Smooth muscle cell of the brain vasculature (primary cell): Measurements from ENCODE around the gene CMIP.

Source experiments
- DNase-seq: peaks from one replicate; pipeline ENCODE4 v3.0.0-alpha.2; 2012; ENCODE audit warnings: low read depth, low spot score

The CMIP gene

DNA sequence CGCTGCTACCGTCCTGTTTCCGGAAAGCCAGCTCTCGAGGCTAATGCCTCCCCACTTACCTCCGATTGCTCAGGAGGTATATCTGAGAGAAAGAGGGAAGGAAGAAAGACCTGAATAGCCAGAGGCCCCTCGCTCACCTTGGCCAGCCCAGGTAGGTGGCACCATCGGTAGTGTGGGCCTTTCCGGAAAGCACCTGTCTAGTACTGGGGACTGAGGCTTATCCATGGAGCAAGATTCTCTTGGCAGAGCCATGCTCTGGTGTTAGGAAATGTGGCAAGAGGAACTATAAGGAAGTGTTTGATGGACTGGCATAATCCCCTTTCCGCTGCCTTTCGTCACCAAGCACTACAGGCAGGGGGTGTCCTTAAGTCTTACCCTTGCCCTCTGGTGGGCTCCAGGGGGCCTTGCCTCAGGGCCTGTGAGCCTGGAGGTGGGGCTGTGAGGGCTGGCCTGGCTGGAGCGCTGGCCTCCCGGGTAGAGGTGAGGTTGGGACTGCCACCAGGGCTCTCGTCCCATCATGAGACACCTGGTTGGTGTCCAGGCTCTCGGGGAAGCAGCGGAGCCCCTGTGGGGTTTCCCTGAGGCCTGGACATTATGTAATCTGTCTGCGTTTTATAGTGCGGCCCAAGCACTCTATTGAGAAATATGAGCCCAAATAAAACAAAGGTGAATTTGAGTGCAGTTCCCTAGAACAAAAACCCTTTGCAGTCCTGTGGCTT lies 2.9 kb downstream of the CMIP start:
- DNase-seq, result no peak

DNA sequence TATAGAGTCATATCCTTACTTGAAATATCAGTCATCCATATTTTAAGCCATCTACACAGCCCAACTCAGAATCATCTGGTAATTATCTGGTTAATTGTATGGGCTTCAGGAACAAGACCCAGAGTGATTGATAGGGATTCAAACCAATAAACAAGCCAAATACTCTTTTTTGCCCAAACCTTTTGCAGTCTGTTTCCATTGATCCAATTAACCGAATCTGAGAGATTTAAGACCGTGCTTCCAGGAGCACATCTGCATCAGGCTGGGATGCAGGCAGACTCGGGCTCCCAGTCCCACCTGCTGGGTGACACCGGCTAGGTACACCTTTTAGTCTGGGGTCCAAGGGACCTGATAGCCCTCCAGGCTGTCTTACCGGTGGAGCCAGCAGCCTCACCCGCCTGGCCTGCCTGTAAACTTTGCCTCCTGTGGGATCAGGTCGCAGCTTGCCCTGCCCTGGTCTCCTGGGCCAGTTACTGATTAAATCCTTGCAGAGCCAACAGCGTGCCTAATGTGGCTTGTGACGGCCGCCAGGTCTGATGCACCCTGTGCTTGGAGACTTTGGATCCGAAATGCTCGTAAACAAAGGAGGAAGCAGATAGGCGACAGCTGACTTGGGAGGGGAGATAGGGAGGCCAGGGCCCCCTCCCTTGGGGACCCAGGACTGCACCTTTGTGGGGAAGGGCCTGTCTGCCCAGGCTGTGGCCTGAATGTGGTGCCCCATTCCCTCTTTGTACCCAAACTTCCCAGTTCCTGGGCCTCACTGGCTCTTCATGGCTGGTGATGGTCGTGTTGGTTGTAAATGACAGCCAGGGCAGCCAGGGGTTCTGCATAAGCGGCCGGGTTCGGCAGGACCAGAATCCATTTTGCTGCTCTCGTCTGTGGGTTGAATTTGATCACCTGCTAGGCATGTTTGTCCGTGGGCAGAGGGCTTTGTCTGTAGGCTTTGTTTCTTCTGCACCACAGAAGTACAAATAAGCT lies 3.8 kb downstream of the CMIP start:
- DNase-seq, result no peak

- DNase-seq, result no peak
Observed at GRCh38 chr16:81449241-81449640, 4.6 kb downstream of the CMIP start.

DNA sequence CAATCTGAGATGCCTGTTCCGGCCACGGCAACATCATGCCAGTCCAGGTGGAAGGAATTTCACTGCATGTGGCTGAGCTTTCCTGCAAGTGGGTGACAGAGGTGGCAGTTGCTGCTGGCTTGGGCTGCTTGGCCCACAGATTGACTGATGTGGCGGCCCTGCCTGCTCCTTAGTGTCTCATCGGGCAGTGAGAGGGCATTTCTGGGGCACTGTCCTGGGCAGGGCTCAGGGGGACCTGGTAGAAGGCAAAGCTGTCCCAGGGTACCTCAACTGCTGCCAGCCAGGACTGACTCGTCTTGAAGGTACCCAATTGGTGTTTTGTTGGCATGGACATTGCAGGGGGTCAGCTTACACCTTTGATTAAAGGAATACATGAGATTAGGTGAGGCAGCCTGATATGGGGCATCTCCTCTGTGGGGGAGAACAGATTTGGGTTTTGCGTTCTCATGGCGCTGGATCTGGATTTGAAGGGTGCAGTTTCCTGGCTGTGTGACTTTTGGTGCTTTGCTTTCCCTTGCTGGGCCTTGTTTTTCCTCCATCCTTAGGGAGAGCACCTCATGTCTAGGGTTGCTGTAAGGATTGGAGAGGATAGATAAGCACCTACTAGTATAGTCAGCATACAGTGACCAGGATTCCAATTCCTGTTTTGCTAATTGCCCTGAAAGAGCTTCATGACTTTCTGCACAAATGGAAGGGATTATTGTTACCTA lies 5.4 kb downstream of the CMIP start:
- no peak for DNase-seq

DNA sequence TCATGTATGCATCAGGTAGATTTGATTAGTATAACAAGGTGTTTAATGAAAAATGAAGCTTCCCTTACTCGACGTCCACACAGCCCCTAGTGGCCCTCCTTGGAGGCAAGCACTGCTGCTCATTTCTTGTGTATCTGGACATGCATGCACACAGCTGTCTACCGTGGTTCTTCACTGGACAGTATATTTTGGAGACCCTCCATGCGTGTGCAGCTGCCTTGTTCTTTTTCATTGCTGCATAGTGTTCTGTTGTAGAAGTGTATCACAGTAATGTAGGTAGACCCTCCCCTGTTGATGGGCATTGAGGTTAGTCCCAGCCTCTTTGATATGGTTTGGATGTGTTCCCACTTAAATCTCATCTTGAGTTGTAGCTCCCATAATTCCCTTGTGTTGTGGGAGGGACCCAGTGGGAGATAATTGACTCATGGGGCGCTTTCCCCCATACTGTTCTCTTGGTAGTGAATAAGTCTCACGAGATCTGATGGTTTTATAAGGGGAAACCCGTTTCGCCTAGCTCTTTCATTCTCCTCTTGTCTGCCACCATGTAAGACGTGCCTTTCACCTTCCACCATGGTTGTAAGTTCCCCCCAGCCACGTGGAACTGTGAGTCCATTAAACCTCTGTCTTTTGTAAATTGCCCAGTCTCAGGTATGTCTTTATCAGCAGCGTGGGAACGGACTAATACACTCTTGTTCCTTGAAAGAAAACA lies 6.3 kb downstream of the CMIP start:
- DNase-seq, result no peak

- no peak for DNase-seq
Observed at GRCh38 chr16:81451753-81452680, 7.4 kb downstream of the CMIP start.

DNA sequence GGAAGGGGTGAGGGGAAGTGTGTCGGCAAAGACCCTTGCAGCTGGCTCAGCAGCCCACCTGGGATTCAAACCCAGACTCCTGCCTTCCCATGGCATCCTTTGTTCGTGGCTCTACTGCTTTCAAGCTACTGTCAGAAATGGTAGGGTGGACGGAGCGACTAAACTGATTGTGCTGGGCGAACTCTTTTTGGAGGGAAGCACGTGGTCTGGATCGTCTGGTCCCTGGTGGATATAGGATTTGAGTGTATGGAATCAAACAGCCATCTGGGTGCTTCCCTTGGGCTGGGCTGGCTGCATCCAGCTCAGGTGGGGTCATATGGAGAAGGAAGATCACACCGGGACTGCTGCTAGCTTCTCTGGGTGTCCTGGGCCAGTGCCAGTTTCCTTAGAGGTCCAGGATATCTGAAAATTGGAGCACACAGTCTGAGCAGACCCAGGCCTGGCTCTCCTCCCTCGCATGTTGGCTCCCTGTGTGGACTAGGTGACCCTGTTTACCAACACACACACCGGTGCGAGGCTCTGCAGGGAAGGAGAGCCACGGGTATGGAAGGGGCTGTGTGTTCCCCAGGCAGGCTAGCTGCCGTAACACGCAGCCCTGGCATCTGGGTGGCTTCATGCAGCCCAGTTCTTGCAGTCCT lies 8.6 kb downstream of the CMIP start:
- DNase-seq, result no peak

DNA sequence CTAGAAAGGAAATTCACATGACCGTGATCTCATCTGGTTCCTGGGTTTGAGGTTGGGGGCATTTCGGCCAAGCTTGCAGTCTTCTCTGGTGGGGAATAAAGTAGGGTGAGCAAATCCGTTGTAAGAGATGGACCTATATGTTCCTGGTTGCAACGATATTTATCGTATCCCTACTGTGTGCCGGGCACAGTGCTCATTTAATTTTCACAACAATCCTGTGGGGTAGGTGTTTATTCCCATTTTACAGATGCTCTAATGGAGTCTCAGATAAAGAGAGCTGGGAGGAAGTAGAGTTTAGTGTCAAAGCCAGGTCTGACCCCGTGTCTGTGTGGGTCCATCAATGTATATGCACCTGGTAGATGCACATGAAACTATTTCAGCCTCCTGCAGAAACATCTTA lies 9.4 kb downstream of the CMIP start:
- DNase-seq, result no peak

GRCh38 chr16:81455006-81455405 lies 10.4 kb downstream of the CMIP start:
- DNase-seq, result no peak

DNA sequence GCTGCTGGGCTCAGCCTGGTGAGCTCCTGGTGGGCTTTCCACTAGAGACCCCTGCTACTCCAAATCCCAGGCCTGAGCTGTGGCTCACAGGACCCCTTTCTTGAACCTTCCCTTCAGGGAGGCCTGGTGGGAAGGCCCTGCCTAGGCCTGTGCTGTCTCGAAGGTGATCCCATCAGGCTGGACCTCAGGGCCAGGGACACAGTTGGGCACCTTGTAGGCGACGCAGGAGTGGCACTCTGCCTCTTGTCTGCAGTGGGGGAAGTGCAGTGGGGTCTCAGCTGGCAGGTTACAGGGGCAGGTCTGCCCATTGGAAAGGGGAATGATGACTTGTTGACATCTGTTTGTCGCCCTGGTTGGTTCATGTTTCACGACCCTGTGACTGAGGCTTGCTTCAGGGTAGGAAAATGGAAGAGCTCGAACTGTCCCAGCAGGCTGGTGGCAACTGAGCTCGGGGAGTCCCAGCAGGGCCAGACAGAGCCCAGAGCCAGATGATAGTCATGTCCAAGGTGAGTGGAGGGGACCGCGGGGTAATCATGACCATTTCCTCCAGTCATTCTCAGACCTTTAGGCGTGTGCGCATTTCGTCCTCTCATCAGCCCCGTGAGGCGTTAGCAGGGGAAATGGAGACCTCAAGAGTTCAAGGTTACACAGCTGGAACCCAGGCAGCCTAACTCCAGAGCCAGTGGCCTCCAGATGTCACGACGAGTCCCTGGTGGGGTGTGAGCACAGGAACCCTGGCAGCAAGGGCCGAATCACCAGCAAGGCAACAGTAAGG lies 11.3 kb downstream of the CMIP start:
- DNase-seq, result no peak

- no peak for DNase-seq
Observed at GRCh38 chr16:81456523-81457325, 12.1 kb downstream of the CMIP start.

- DNase-seq, result no peak
Observed at GRCh38 chr16:81457326-81458133, 12.9 kb downstream of the CMIP start.

DNA sequence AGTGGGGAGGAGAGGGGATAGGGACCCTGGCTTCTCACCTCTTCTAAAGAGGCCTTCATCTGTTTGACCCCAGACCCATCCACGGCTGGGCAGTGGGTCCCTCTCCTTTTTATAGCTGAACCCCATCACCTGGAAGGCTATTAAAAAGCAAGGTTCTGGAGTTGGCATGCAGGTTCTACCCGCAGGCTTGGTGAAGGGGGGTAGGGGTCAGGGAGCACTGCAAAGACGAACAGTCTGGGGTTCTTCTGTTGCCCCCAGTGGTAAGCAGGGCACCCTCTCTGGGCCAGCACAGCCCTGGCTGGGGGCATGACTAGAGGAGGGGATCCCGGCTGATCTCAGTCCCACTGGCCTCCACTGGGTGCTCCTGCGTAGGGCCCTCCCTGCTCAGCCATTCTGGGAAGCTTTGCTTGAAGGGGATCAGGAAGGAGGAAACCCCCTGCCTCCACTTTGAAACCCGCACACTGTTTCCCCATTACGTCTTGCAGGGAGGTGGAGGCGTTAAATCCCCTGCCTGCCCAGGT lies 13.6 kb downstream of the CMIP start:
- no peak for DNase-seq

GRCh38 chr16:81458827-81459598 lies 14.4 kb downstream of the CMIP start:
- DNase-seq, result no peak

DNA sequence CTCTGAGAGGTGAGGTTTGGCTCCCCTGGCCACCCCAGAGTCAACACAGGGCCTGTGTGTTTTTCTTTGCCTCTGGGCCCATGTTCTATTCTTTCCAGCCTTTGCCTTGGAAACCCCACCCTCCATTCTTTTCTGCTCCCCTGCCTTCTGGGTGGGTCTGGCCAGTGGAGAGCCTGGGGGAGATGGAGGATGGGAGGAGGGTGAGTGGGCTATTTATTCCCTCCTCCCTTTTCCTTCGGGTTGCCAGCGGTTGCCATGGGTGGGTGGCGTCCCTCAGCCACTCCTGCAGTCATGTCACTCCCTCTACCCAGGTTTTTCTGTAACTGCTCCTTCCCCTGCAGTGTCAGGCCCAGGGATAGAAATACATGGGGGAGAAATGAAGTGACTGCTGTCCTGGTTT lies 15.5 kb downstream of the CMIP start:
- DNase-seq, result no peak

DNA sequence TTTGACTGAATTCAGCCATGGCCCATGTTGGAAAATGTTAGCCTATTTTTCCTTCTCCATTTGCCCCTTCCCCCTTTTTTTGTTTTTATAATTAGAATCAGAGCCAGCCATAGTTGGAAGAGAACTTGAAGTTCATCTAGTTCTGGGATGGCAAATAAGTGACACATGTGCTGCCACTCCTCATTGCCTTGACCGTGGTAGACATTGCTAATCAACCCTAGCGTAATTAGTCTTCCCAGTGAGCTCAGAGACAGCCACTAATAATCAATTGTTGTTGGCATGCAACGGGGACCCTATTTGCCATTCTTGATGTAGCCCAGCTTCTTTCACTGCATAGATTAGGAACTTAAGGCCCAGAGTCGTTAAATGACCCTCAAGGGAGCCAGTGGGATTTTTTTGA lies 16.6 kb downstream of the CMIP start:
- no peak for DNase-seq

DNA sequence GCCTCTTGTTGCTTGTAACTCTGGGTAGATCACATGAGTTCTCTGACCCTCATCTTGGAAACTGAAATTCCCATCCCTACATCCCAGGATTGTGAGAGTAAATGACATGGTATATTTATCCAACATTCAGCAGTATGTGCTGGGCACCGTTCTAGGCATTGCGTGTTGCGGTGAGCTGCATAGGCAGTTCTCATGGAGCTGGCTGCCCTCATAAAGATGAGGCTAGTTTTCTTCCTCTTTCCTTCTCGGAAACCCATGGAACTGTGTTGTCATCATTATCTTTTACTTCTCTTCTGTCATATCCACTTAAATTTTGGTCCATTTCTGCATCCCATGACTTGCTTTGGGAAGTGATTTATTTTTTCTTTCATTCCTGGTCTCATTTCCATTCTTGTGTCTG lies 17.2 kb downstream of the CMIP start:
- DNase-seq, result no peak
